SW 1271 (cell line): ENCODE measurements around the gene PAX5.

Source experiments
- DNase-seq, 2 experiments: peaks; one replicate each; lab custom pipeline; 2025; lab: John Stamatoyannopoulos, UW

The PAX5 gene

DNA sequence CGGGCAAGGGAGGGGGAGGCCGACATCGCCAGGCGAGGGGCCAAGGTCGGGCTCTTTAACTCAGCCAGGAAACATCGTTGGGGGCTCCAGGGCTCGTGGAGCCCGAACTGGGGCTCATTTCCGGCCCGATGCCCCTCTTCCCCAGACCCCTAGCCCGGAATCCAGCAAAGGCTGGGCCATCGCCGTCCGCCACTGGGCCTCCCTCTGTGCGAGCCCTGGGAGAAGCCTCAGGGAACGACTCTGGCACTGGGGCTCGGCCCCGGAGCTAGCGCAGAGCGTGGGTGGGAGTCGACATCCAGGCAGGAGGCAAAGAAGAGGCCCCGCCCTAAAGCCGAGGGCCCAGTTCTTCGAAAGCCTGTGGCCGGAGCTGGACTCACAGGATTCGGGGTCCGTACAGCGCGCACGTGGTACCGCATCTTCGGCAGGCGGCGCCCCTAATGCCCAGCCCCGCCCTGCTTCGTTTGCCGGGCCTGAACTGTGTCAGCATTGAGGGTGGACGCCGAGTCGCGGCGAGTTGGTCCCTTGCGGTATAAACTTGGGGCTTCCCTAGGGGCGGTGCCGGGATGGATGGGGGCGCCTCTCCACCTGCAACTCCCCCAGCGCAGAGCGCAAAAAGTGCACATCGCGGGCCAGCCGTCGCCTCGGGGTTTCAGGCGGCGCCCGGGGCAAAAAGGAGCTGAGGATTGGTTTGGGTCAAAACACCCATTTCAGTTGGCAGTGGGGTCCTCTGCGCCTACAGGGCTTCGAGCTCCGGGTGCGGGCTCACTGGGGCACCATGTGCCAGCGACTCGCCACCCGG, 3.6 kb upstream of the PAX5 start:
- DNase-seq = no peak

DNA sequence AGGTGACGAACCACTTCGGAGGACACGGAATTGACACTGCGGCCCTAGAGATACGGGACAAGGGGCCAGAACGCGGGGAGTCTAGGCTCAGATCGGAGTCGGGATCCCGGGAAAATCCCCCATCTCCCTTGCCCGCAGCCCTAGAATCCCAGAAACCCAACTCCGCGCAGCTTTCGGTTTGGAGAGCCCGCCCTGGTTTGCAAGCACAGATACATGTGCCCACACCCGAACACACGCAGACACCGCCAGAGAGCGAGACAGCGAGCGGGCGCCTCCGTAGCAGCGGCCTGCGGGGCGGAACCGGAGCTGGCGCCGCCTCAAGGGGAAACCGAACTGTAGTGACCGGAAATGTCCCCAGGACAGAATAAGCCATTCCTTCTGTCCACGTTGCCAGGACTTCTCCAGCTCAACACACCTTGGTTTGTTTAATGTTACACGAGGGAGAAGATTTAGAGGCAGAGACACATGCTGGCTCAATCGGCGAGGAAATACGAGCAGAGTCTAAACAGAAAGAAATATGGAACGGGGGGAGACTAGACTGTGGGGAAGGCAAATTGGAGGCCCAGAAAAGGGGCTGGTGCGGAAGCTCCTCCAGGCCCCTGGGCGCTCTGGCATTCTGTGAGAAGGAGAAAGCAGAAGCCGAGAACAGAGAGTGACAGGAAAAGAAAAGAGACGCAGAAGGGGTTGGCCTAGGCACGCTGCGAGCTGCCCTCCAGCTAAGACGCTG, 2.9 kb upstream of the PAX5 start:
- DNase-seq = peak in 1 of 2 experiments; percentile 6

- DNase-seq = no peak
Measured at GRCh38 chr9:37036371-37036775, 2.3 kb upstream of the PAX5 start.

DNA sequence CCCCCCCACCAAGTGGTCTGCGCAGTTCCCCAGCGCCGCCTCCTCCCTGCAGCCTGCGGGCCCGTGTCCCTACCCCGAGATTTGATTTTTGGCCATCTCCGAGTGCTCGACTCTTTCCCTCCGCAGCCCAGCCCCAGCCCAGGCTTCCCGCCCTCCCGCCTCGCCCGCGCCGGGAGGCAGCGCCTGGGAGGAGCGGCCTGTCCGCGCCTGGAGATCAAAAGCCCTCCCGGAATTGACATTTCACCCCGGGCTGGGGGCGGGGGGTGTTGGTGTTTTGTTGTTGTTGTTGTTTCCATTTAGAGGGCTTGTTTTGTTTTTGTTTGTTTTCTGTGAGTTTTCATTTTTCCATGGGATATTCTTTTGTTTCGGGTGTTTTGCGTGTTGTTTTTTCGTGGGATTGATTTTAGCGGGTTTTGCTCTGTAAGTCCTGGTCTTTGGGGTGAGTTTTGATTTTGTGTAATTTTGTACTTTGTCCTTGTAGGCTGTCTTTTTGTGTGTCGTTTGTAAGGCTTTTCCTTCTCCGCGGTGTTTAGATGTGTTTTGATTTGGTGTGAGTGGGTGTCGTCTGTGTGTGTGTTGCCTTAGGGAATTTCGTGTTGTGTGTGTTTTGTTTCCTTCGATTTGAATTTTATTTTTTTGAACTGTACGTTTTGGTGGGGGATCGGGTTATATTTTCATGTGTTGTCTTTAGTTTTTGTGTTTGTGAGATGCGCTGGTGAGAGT, 1.7 kb upstream of the PAX5 start:
- DNase-seq = no peak

DNA sequence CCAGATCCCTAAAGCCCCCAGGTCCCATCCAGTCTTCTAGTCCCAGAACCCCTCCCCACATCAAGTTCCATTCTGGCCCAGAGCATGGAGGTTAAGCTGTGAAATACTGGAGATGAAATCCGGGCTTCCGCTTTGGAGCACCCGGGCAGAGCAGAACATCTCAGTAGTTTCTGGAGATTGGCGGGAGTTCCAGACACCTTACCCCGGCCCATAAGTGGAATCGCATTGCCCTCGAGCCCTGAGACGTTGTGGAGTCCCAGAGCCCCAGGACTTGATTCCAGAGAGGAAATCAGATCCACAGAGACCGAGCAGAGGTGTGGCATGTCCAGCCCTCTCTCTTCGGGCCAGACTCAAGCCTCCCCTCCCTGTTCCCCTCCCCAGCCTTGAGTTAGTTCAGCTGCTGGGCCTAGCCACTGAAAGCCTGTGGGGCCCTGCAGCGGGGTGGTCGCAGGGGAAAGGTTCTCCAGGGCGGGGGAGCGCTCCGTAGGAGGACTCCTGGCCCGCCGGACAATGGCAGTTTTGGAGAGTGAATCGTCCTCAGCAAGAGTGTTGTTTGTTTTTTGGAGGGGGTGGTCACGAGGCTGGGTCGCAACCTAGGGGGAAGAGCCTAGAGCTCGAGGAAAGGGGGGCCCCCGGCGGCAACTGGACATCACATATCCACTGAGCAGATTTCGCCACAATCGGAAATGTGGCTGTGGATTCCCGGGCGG, 1.0 kb upstream of the PAX5 start:
- no peak for DNase-seq

DNA sequence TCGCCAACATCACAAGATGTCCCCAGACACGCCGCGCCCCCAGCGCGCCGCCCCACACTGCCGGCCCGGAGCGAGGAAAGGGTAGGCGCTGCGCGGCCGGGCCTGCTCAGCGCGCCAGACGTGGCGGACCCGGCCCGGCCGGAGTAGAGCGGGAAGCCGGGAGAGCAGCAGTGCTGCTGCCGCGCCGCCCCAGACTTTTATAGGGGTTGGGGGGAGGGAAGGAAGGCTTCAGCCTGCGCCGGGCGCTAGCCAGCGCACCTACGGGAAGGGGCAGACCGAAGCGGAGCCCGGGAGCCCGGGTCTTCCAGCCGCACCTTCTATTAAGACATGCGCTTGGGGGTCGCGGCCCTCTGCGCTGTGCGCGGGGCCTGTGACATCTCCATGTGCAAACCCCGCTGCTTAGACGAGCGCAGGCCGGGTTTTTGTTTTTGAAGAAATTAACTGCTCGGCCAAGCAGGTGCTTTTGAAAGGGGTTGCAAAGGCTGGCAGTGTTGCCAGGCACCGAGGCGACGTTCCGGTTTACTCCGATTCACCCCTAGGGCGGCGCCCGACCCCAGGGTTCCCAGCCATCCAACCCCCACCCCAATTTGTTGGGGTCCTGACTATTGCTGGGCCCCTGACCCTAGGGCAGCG, 353 bp upstream of the PAX5 start:
- DNase-seq = no peak

DNA sequence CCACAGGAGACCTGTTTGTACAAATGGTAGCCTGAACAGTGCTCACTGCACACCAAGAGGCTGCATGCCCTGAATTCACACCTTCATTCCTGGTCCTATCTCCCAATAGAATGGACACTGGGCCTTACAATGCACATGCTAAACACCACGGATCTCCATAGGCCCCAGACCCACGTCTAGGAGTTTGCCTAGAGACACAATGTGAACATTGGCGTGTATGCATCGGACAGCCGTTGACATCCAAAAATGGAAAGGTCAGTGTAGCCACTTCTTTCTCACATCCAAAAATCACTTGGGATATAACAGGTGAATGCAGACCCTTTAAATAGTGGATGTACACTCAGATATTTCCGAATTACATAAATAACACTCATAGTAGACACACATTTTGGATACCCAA, 927 bp downstream of the PAX5 start:
- DNase-seq = no peak

GRCh38 chr9:37032713-37033112, 1.4 kb downstream of the PAX5 start:
- no peak for DNase-seq

DNA sequence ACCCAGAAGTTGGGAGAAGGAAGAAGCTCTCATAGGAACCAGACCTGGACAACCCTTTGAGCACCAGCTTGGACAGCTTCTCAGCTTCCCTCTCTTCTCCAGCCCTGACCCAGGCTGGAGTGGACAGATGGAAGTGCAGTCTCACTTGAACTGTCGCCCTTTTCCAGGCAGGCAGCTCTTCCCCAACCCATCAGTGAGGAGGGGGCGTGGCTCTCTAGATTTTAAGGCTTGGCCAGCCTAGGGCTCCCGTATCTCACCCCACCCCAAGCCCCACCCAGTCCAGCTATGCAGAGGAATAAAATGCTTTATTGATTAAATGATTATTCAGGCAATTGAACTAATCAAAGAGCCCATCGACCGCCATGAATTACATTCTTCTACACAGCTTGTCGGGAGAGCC, 2.2 kb downstream of the PAX5 start:
- no peak for DNase-seq

DNA sequence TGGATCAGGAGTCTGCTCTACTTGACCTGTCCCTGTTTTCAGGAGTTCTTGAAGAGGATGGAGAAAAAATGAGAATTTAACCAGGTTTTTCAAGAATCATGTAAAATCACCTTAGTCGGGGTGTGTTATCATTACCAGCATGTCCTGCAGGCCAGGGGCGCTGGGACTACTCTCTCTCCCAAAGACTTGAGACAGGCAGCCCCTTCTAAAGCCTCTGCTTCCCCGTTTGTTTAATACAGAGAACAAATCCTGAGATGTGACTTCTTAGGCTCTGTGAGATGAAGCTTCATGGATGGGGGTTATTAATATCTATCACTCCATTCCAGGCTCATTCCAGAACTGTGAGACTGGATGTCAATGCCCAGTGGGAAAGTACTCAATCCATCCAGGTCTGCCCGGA, 3.0 kb downstream of the PAX5 start:
- no peak for DNase-seq

DNA sequence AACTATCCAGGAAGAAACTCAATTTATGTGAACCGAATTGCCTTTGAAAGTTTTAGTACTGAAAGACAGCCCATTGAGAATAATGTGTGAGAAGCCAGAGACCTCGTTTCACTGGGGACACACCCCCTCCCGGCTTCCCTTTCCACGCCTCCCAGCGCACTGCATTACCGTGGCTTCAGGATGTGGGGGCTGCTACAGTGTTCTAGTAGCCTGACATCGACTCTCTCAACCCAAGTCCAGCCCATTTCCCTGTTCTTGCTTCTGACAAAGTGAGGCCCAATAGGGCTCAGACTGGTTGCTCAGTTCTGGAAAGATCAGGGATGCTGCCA, 3.5 kb downstream of the PAX5 start:
- no peak for DNase-seq

GRCh38 chr9:37029776-37030610, 4.1 kb downstream of the PAX5 start:
- DNase-seq = no peak

- no peak for DNase-seq
Measured at GRCh38 chr9:37029304-37029775, 4.7 kb downstream of the PAX5 start.

- DNase-seq = no peak
Measured at GRCh38 chr9:37028420-37029031, 5.5 kb downstream of the PAX5 start.

DNA sequence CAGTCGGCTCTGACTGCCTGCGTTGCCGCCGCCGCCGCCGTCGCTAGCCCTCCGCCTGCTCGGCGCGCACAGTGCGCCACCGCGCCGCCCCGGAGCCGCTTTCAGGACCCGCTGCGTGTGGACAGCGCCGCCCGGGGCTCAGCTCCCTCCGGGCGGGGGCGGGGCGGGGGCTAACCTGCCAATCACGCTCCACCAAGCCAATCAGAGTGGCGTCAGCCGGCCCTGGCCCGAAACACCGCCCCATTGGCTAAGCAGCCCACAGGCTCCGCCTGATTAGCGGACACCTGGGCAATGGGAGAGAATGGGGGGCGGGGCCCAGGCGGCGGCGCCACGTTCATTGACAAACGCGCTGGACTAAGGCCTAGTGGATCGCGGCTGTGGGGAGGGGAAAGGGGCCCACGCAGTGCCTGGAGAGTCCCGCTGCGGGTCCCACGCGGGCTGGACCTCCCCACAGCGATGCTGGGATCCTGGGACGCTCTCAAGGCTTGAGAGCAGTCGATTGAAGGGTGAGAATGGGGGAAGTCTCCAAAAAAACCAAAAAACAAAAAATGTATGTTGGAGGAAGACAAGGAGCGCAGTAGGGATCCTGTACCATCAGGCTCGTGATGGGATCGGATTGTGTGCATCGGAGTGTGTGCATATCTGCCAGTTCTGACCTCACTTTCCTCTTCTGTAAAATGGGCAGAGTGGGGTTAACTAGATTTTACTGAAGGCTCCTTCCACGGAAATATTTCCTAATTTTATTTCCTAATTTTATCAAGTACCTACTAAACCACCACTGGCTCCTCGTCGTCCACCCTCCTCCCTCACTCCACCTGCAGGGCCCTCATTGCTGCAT, 6.3 kb downstream of the PAX5 start:
- peak; percentile 46 to 78 for DNase-seq

DNA sequence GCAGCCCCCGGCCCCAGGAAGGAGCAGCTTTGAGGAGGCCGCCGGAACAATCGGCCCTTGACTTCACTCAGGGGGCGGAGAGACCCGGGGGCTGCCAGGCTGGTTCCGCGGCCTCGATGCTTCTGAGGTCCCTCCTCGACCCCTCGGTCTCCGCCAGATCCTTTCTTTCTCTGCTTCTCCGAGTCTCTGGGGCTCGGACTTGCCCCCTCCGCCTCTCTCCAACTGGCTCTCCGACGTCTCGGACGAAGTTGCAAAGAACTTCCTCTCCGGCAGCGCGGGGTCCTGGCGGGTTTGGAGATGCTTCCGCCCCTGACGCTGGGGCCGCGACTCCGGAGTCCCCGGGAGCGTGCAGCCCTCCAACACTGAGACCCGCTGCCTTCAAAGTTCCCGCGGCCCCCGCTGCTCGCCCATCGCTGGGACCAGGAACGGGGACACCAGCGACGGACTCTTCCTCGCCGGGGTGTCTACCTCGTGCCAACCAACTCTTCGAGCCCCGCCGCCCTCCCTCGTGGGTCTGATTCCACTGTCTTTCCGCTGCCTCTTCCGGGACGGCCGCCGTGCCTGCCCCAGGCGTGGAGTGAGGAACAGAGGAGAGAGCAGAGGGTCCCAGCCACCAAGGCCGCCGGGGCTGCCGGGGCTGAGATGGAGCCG, 7.0 kb downstream of the PAX5 start:
- no peak for DNase-seq

GRCh38 chr9:37026113-37026930, 7.7 kb downstream of the PAX5 start:
- DNase-seq = no peak

- no peak for DNase-seq
Measured at GRCh38 chr9:37025823-37026112, 8.3 kb downstream of the PAX5 start.
